Heart right ventricle (tissue), 16 donors: ENCODE results near the gene ATG4B. TPM values are rescaled to one million over a fixed set of nuclear protein-coding genes. Genes with fewer than 3 reads are reported as not detected.
A peak's percentile ranks its signal among the peaks of the same experiment; 100 is the strongest.

Source experiments
- ATAC-seq, 8 donors: fragments of 200-7000 bp; cut with Tn5 transposase; one replicate each; pipeline ENCODE4 v1.9.1; 2020; ENCODE audit warnings: mild to moderate bottlenecking in 8 of 8, moderate library complexity in 8 of 8, moderate number of reproducible peaks in 1 of 8
- DNase-seq, 2 donors: peaks; one replicate each; pipeline ENCODE4 v3.0.0-alpha.2; 2020
- H3K27ac ChIP-seq, 10 donors: fragments of 200-600 bp; sonication (generic) in 2 of 10; one replicate each; pipeline versions ENCODE4 v1.5.0 to v1.8.0; 2020 to 2022; ENCODE audit warnings: mild to moderate bottlenecking in 3 of 10
- H3K27me3 ChIP-seq, 7 donors: fragments of 200-600 bp; one replicate each; pipeline ENCODE4 v1.8.0; 2021 to 2022; ENCODE audit warnings: mild to moderate bottlenecking in 2 of 7
- H3K36me3 ChIP-seq, 9 donors: fragments of 200-600 bp; sonication (generic) in 1 of 9; one replicate each; pipeline versions ENCODE4 v1.5.0 to v1.8.0; 2020 to 2022; ENCODE audit warnings: mild to moderate bottlenecking in 2 of 9
- H3K4me1 ChIP-seq, 9 donors: fragments of 200-600 bp; sonication (generic) in 1 of 9; one replicate each; pipeline versions ENCODE4 v1.5.0 to v1.8.0; 2020 to 2022; ENCODE audit warnings: mild to moderate bottlenecking in 4 of 9
- H3K4me3 ChIP-seq, 10 donors: fragments of 200-600 bp; sonication (generic) in 2 of 10; one replicate each; pipeline versions ENCODE4 v1.5.0 to v1.8.0; 2020 to 2022; ENCODE audit warnings: mild to moderate bottlenecking in 7 of 10, moderate library complexity in 2 of 10
- H3K9me3 ChIP-seq, 11 donors: fragments of 200-600 bp in 10 of 11; sonication (generic) in 2 of 11; one replicate each; pipeline versions ENCODE4 v1.5.0 to v1.8.0; 2013 to 2022; ENCODE audit warnings: mild to moderate bottlenecking in 2 of 11, control low read depth in 1 of 11, moderate library complexity in 1 of 11
- WGBS, 2 donors: extraction: QIAGEN DNeasy Blood & Tissue Kit; methylation state at CpG; one replicate each; pipeline ENCODE4 v1.1.7; 2013; ENCODE audit warnings: inconsistent platforms in 1 of 2; 5-methylcytosine and 5-hydroxymethylcytosine counted together
- intact Hi-C, 10 donors: fragments of 100-400 bp; cut with DNase I; formaldehyde crosslinking; loops; one replicate each; pipeline versions ENCODE4 v1.11.1 to v1.14.2; 2022
- polyA plus RNA-seq, 2 donors: library from polyadenylated mRNA; stranded (reverse); fragments of 200-250 nt; gene quantifications; one replicate each; pipeline ENCODE4 v1.2.3, GENCODE V29; 2013
- total RNA-seq, 10 donors: library from RNA; stranded (reverse); fragmentation: NEBNext Ultra II Directional in 3 of 10; extraction: Animal tissue kit (Norgen Biotek cat#: 25700) in 3 of 10; gene quantifications; one replicate each; pipeline versions ENCODE4 v1.2.1 to v1.2.4, GENCODE V29; 2021 to 2023
- TF ChIP-seq, protein P1 (sequence below), 9 donors: fragments of 200-600 bp; sonication (generic) in 2 of 9; IDR thresholded peaks; one replicate each; pipeline versions ENCODE4 v1.5.0 to v1.8.0; 2021 to 2022; ENCODE audit warnings: antibody characterized with exemption in 9 of 9, mild to moderate bottlenecking in 5 of 9, moderate library complexity in 1 of 9
- donor health status: Arrhythmogenic right ventricular cardiomyopathy.
- donor health status: ischemic (EF 13 %, LVEDD 7.1; RV severe dilation, severe dysfunction).
- donor health status: healthy with polysubstance abuse.
- donor health status: DM: no; HTN: yes; CAD: no.
- donor health status: DM: no; HTN: no; CAD: no.
- donor health status: ischemic (EF 25% LVEDD 6.9; RV normal size, moderate dysfunction).
- donor health status: ischemic (EF 25% LVEDD 5.7; RV mildly dilated, moderate dysfunction).
- donor health status: healthy.
- donor health status: DM: yes; HTN: yes; CAD: no.
- donor health status: Ischemic cardiomyopathy.
- donor health status: ischemic (EF 35%, LVEDD 5.7; RV mildly dilated, moderate dysfunction).
- donor health status: nonischemic (EF 11% LVEDD 7.7; RV severe dilation, severe dysfunction).
- donor health status: DM: yes; HTN: yes; CAD: no.
- donor health status: PGD.
- donor health status: ischemic (EF 29% LVEDD 5.4; RV normal size, mild dysfunction).
- donor health status: nonischemic (EF 23%, LVEDD 6.1; RV moderate dilation, normal function).

The ATG4B gene
- total and polyA plus RNA-seq, 12 donors, result 34.7 to 55.7 (median 42.8) TPM

DNA sequence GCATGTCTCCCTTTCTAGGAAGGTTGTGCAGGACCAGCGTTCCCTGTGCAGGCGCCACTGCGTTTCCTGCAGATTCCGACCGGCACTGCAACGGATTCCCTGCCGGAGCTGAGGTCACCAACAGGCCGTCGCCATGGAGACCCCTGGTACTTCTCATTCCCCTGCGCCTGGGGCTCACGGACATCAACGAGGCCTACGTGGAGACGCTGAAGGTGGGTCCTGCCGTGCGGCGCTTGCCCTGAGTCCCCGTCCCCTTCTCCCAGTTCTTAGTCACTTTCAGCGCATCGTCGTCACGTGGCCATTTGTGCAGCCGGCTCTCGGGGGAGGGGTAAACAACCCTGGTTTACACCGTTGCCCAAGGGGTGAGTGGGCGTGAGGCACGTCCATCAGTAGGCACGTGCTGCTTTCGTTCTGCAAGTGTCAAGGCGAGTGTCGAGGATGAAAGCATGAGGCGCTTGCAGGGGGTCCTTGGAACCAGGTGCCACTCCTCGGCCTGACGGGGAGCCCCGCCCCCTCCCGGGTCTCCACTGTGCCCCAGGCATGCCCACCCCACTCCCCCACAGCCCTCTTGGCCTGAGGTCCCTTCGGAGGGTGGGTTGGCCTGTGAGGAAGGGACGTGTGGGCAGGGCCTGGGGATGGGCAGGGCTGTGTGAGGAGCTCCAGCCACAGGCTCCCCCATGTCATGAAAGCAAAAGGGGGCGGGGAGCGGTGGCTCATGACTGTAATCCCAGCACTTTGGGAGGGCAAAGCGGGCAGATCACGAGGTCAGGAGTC, 29.3 kb downstream of the ATG4B start:
- TF ChIP-seq, protein P1, sequence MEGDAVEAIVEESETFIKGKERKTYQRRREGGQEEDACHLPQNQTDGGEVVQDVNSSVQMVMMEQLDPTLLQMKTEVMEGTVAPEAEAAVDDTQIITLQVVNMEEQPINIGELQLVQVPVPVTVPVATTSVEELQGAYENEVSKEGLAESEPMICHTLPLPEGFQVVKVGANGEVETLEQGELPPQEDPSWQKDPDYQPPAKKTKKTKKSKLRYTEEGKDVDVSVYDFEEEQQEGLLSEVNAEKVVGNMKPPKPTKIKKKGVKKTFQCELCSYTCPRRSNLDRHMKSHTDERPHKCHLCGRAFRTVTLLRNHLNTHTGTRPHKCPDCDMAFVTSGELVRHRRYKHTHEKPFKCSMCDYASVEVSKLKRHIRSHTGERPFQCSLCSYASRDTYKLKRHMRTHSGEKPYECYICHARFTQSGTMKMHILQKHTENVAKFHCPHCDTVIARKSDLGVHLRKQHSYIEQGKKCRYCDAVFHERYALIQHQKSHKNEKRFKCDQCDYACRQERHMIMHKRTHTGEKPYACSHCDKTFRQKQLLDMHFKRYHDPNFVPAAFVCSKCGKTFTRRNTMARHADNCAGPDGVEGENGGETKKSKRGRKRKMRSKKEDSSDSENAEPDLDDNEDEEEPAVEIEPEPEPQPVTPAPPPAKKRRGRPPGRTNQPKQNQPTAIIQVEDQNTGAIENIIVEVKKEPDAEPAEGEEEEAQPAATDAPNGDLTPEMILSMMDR (IDR thresholded peaks at IDR 0.05), result no peak
- 69 to 79% methylated on average over 42 of the region's 42 CpGs for WGBS, 2 donors
- DNase-seq (no peak), ATAC-seq (no peak)
- no peak overlapping the region for H3K4me3 ChIP-seq
- no peaks in the 10 kb centered on the region for H3K27me3 ChIP-seq
- no peaks in the 10 kb centered on the region for H3K4me1 ChIP-seq
- no peak overlapping the region for H3K27ac ChIP-seq
- intact Hi-C loops, result no loop called here
- no peaks in the 10 kb centered on the region for H3K9me3 ChIP-seq
- peaks cover 4 to 76% (median 49%) of the 10 kb centered on the region in 9 donors for H3K36me3 ChIP-seq

DNA sequence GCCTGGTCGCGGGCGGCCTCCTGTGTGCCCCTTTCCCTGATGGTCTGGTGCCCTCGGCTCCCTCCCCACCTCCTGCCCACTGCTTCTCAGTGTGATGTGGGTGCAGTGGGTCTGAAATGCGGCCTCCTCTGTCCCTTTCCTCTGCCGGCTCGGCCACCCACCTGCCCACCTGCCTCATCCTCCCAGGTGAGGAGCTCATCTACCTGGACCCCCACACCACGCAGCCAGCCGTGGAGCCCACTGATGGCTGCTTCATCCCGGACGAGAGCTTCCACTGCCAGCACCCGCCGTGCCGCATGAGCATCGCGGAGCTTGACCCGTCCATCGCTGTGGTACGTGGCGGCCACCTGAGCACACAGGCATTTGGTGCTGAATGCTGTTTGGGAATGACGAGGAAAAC, 30.9 kb downstream of the ATG4B start:
- 96% methylated on average over 21 of the region's 21 CpGs for WGBS, 2 donors
- no peaks in the 10 kb centered on the region for H3K4me1 ChIP-seq
- H3K36me3 ChIP-seq, result peaks cover 4 to 78% (median 49%) of the 10 kb centered on the region in 9 donors
- DNase-seq (no peak), ATAC-seq (no peak)
- no peaks in the 10 kb centered on the region for H3K27me3 ChIP-seq
- no peak overlapping the region for H3K27ac ChIP-seq
- H3K4me3 ChIP-seq, result no peak overlapping the region
- no peaks in the 10 kb centered on the region for H3K9me3 ChIP-seq
- intact Hi-C loops, result no loop called here
- TF ChIP-seq, protein P1 (IDR thresholded peaks at IDR 0.05), result no peak

DNA sequence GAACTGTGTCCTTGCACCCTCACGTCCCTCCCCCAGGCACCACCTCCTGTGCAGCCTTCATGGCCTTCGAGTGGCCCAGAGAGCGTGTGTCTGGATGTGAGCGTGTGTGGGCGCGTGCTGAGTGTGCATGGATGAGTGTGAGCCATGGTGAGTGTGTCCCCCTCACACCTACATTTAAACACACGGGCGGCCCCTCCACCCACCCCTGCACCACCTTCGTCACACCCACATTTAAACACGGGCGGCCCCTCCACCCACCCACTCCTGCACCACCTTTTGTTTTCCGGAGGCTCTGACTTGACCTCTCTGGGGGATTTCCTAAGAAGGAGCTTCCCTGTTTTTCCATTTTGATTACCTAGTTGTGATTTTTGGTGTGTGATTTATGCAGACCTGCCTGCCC, 31.3 kb downstream of the ATG4B start:
- no peak for ATAC-seq
- TF ChIP-seq, protein P1 (IDR thresholded peaks at IDR 0.05), result no peak
- intact Hi-C loops, result no loop called here

DNA sequence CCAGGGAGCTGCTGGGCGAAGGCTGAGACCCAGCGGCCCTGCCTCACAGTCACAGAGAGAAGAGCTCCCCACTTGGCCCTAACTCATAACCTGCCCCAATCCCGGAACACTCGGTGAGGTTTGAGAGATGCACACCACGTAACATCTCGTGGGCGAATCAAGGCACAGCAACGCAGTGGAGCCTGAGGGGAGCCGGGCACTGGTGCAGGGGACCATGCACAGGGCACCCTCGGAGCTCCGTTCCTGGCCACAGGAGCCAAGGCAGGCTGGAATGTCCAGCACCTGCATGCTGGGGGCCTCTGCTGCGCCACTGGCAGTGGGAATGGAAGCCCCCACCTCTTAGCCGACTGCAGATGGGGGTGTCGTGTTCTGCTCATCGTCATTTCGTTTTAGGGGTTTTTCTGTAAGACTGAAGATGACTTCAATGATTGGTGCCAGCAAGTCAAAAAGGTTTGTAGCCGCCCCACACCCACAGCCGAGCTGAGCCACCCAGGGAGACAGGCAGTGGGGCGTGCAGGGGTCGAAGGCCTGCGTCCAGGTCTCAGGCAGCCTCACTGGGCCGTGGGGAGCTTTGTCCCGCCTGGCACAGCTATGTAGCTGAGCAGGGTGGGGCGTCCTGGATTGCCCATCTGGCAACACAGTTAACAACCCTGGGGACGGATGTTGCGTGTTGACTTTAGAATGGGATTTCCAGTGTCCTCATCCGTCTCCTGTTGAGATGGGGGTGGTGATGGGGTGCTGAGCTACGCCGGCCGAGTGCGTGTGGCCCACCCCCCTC, 33.0 kb downstream of the ATG4B start:
- no peaks in the 10 kb centered on the region for H3K27me3 ChIP-seq
- intact Hi-C loops, result no loop called here
- DNase-seq (no peak), ATAC-seq (peak in 3 of 8 donors; percentile 14 to 53 (median 26))
- TF ChIP-seq, protein P1 (IDR thresholded peaks at IDR 0.05), result no peak
- H3K9me3 ChIP-seq, result no peaks in the 10 kb centered on the region
- no peak overlapping the region for H3K4me3 ChIP-seq
- peaks cover 0 to 12% (median 0%) of the 10 kb centered on the region in 9 donors for H3K4me1 ChIP-seq
- peak overlapping the region in 2 of 10 donors; percentile 25 to 52 for H3K27ac ChIP-seq
- H3K36me3 ChIP-seq, result peaks cover 4 to 82% (median 49%) of the 10 kb centered on the region in 9 donors
- 85 to 88% methylated on average over 31 of the region's 31 CpGs for WGBS, 2 donors

More for the DNA sequence above, 31.3 kb downstream of the ATG4B start:
- Histone ChIP-seq H3K9me3 (no peaks in the 10 kb centered on the region), H3K36me3 (peaks cover 4 to 78% (median 49%) of the 10 kb centered on the region in 9 donors), H3K27me3 (no peaks in the 10 kb centered on the region), H3K4me1 (peaks cover 0 to 2% (median 0%) of the 10 kb centered on the region in 9 donors), H3K4me3 (no peak overlapping the region), H3K27ac (no peak overlapping the region)
- WGBS, 2 donors, result 85 to 90% methylated on average over 12 of the region's 12 CpGs
- no peak for DNase-seq
